GM10248 (cell line): ENCODE measurements around the gene USP10.

Experiments used
- CTCF ChIA-PET: fragments of 300-600 bp; sonication (Branson Sonifier 250); formaldehyde crosslinking; extraction: SDS; loops from one replicate; lab custom pipeline; 2021; ENCODE audit warnings: antibody characterized with exemption; lab: Yijun Ruan, JAX
- POLR2A ChIA-PET: fragments of 350-650 bp; sonication (Branson Sonifier 250); formaldehyde crosslinking; extraction: SDS; loops from one replicate; lab custom pipeline; 2020; ENCODE audit warnings: antibody characterized with exemption; lab: Yijun Ruan, JAX
- DNase-seq: peaks from one replicate; pipeline ENCODE4 v3.0.0; 2012; ENCODE audit errors: extremely low spot score
- CTCF ChIP-seq: IDR thresholded peaks from 2 replicates; pipeline ENCODE4 v1.5.1; 2012; ENCODE audit warnings: mild to moderate bottlenecking, low read depth; ENCODE audit errors: extremely low read depth, missing control alignments, control extremely low read depth

USP10 gene

GRCh38 chr16:84699712-84700445, at the start of gene USP10:
Gene USP10 (plus strand): TSS chr16:84700000. CDS start chr16:84700091, 91 bp downstream.
- POLR2A ChIA-PET, result no interaction called here
- CTCF ChIA-PET, result interaction anchor here (0.6 to 4.4 kb wide), 11 partner anchors 11 to 193 kb away, joined by 3 to 44 read pairs (median 5); no protein-coding TSS in a partner anchor

GRCh38 chr16:84650062-84650991, 49.5 kb upstream of the USP10 start:
- CTCF ChIA-PET, result interaction anchor here (0.8 to 3.8 kb wide), 7 partner anchors 8 to 139 kb away, joined by 3 to 23 read pairs (median 5); no protein-coding TSS in a partner anchor
- POLR2A ChIA-PET, result no interaction called here
- no peak for DNase-seq
- TF ChIP-seq CTCF, result no peak

More at GRCh38 chr16:84699712-84700445, at the start of gene USP10:
- no peak for TF ChIP-seq CTCF
- DNase-seq, result peak; percentile 99

GRCh38 chr16:84652566-84652965, 47.2 kb upstream of the USP10 start:
- TF ChIP-seq CTCF, result no peak
- DNase-seq, result no peak
- POLR2A ChIA-PET, result no interaction called here
- CTCF ChIA-PET, result interaction anchor here (0.7 to 2.3 kb wide), 4 partner anchors 11 to 146 kb away, joined by 3 to 15 read pairs (median 5); no protein-coding TSS in a partner anchor

GRCh38 chr16:84654238-84654637, 45.6 kb upstream of the USP10 start:
- ChIA-PET CTCF (interaction anchor here (0.8 to 2.3 kb wide), 5 partner anchors 16 to 72 kb away, joined by 3 to 15 read pairs (median 4); no protein-coding TSS in a partner anchor), POLR2A (no interaction called here)
- no peak for TF ChIP-seq CTCF
- no peak for DNase-seq

GRCh38 chr16:84654998-84655397, 44.8 kb upstream of the USP10 start:
- DNase-seq, result no peak
- CTCF ChIA-PET, result interaction anchor here (1.0 to 2.3 kb wide), 4 partner anchors 17 to 84 kb away, joined by 4 to 15 read pairs (median 4); no protein-coding TSS in a partner anchor
- TF ChIP-seq CTCF, result no peak
- POLR2A ChIA-PET, result interaction anchor here (0.8 kb wide), 1 partner anchor 46 kb away, joined by 3 read pairs; no protein-coding TSS in a partner anchor

GRCh38 chr16:84656649-84657048, 43.2 kb upstream of the USP10 start:
- ChIA-PET POLR2A (no interaction called here), CTCF (interaction anchor here (1.2 to 3.1 kb wide), 4 partner anchors 9 to 82 kb away, joined by 3 to 15 read pairs (median 4); no protein-coding TSS in a partner anchor)
- TF ChIP-seq CTCF, result no peak
- no peak for DNase-seq
